Measurements from ENCODE around the gene MRTFA. TPM values are rescaled to one million over a fixed set of nuclear protein-coding genes. Genes with fewer than 3 reads are reported as not detected.

Gene MRTFA
- total and polyA plus RNA-seq, 12 donors, result 12.3 to 141 (median 41.6) TPM

DNA sequence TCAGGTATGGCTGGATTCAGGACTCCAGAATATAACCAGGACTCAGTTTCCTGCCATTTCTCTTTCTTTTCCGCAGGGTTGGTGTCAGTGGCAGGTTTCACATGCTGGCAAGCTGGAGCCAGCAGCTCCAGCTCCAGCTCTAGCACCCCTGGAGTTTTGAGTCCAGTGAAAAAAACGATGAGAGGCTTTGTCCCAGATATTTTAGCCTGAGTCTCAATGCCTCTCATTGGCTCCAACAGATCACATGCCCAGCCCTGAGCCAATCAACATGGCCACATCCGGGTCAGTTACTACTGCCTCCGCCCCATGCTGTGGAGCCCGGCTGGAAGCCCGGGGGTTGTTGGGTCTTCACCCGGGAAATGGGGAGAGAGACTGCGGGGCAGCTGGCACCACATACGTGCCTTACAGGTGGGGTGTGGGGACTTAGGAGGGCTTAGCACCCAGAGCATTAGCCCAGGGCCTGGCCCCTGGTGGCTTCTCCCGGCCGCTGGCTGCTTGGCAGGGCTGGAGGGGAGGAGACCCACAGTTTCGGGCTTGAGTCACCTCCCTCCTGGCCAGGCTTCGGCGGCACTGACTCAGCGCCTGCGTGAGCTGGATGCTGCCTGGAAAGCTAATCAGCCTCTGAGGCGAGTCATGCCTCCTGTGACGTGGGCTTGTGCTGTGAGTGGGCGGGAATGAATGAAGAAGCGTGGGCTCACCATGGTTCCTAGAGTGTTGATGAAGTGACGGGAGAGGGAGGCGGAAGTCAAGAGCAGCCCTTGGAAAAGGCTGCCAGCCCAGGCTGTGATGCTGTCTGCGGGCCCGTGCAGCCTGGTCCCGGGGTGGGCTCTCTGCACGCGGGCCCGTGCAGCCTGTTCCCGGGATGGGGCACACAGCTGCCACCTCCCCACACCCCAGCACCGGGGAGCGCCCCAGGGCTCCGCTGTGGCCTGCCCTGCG, 15.3 kb upstream of the MRTFA start:
- H3K27me3 ChIP-seq, result no peaks in the 10 kb centered on the region
- H3K36me3 ChIP-seq (replicated peaks in 1 of 2), result no peaks in the 10 kb centered on the region
- H3K27ac ChIP-seq, result peak overlapping the region; percentile 90 to 99 (median 98)
- 20 to 36% (median 27%) methylated on average over 12 to 33 of the region's 33 CpGs for WGBS, 4 donors
- H3K4me1 ChIP-seq (replicated peaks in 1 of 2), result peaks cover 25 to 30% of the 10 kb centered on the region in 2 donors
- peak; percentile 95 to 99 (median 98) for DNase-seq
- TF ChIP-seq POLR2A (IDR thresholded peaks at IDR 0.05), result peak; percentile 53 to 92
- TF ChIP-seq, protein P1, sequence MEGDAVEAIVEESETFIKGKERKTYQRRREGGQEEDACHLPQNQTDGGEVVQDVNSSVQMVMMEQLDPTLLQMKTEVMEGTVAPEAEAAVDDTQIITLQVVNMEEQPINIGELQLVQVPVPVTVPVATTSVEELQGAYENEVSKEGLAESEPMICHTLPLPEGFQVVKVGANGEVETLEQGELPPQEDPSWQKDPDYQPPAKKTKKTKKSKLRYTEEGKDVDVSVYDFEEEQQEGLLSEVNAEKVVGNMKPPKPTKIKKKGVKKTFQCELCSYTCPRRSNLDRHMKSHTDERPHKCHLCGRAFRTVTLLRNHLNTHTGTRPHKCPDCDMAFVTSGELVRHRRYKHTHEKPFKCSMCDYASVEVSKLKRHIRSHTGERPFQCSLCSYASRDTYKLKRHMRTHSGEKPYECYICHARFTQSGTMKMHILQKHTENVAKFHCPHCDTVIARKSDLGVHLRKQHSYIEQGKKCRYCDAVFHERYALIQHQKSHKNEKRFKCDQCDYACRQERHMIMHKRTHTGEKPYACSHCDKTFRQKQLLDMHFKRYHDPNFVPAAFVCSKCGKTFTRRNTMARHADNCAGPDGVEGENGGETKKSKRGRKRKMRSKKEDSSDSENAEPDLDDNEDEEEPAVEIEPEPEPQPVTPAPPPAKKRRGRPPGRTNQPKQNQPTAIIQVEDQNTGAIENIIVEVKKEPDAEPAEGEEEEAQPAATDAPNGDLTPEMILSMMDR (IDR thresholded peaks at IDR 0.05), result peak in 1 of 6 experiments; percentile 10
- no peaks in the 10 kb centered on the region for H3K9me3 ChIP-seq (replicated peaks in 1 of 3)
- intact Hi-C loops (cut with DNase I), result no loop called here
- H3K4me3 ChIP-seq, result peak overlapping the region in 3 of 4 donors; percentile 3 to 67 (median 43)

DNA sequence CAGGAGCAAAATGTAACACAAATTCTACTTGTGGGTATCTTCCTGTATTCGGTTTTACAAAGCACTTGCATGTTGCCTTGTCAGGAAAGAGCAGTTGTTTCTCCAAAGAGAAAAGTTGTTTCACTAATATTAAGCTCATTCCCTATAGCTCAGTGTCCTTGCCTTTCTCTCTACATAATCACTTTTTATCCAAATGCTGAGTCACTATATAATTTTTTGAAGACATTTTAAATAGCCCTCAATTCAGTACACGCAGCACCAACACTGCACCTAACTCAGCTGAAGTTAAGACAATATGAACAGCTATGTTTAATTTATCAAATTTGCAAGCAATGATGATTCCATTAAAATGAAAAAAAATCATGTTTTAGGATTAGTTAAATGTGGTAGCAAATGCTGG, 14.5 kb upstream of the MRTFA start:
- Histone ChIP-seq H3K36me3 (replicated peaks in 1 of 2) (no peaks in the 10 kb centered on the region), H3K27ac (peak overlapping the region; percentile 90 to 99 (median 98)), H3K4me3 (peak overlapping the region in 2 of 4 donors; percentile 43 to 67), H3K27me3 (no peaks in the 10 kb centered on the region), H3K4me1 (replicated peaks in 1 of 2) (peaks cover 25 to 30% of the 10 kb centered on the region in 2 donors), H3K9me3 (replicated peaks in 1 of 3) (no peaks in the 10 kb centered on the region)
- TF ChIP-seq, protein P1 (IDR thresholded peaks at IDR 0.05), result no peak
- no peak for TF ChIP-seq POLR2A (IDR thresholded peaks at IDR 0.05)
- no peak for DNase-seq
- intact Hi-C loops (cut with DNase I), result no loop called here
- 63 to 73% (median 65%) methylated on average over 2 of the region's 2 CpGs for WGBS, 4 donors

DNA sequence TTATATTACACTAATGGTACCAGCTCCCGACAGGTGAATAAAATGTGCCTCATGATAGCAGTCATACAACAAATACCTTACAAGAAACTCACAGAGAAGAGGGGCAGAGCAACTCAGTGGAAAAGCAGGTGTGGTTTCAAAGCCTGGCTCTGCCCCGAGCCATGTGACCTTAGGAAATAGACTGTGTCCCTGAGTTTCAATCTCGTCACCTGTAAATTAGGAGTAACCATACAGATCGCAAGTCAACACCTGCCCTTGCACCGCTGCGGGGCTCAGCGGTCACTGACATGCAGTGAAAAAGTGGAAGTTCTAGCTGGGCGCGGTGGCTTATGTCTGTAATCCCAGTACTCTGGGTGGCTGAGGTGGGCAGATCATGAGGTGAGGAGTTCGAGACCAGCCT, 11.9 kb upstream of the MRTFA start:
- TF ChIP-seq POLR2A (IDR thresholded peaks at IDR 0.05), result no peak
- TF ChIP-seq, protein P1 (IDR thresholded peaks at IDR 0.05), result no peak
- Histone ChIP-seq H3K4me1 (replicated peaks in 1 of 2) (peaks cover 13 to 16% of the 10 kb centered on the region in 2 donors), H3K27ac (no peak overlapping the region), H3K36me3 (replicated peaks in 1 of 2) (no peaks in the 10 kb centered on the region), H3K9me3 (replicated peaks in 1 of 3) (no peaks in the 10 kb centered on the region), H3K4me3 (no peak overlapping the region), H3K27me3 (no peaks in the 10 kb centered on the region)
- 88 to 96% (median 95%) methylated on average over 10 of the region's 10 CpGs for WGBS, 4 donors
- DNase-seq, result no peak
- intact Hi-C loops (cut with DNase I), result loop anchor here in 1 of 2 donors (10.0 kb wide), 2 partner anchors 124 to 214 kb away; no protein-coding TSS in a partner anchor

- intact Hi-C loops (cut with DNase I), result loop anchor here in 1 of 2 donors (10.0 kb wide), 2 partner anchors 121 to 211 kb away; no protein-coding TSS in a partner anchor
- 45 to 63% (median 57%) methylated on average over 4 of the region's 4 CpGs for WGBS, 4 donors
- Histone ChIP-seq H3K9me3 (replicated peaks in 1 of 3) (no peaks in the 10 kb centered on the region), H3K36me3 (replicated peaks in 1 of 2) (no peaks in the 10 kb centered on the region), H3K4me1 (replicated peaks in 1 of 2) (no peaks in the 10 kb centered on the region), H3K27ac (no peak overlapping the region), H3K4me3 (no peak overlapping the region), H3K27me3 (no peaks in the 10 kb centered on the region)
- peak in 1 of 7 donors; percentile 35 for DNase-seq
- TF ChIP-seq, protein P1 (IDR thresholded peaks at IDR 0.05), result no peak
- TF ChIP-seq POLR2A (IDR thresholded peaks at IDR 0.05), result no peak
Measured at GRCh38 chr22:40645579-40646197, 9.2 kb upstream of the MRTFA start.

All from adrenal gland (tissue), 12 donors.